ENCODE measurements around the gene CASP10.
"Not testable (repeated sequence)": the region's sequence is repeated elsewhere in the genome, so short reads cannot be mapped to it uniquely, and the experiment has no call there.

Gene CASP10, protein sequence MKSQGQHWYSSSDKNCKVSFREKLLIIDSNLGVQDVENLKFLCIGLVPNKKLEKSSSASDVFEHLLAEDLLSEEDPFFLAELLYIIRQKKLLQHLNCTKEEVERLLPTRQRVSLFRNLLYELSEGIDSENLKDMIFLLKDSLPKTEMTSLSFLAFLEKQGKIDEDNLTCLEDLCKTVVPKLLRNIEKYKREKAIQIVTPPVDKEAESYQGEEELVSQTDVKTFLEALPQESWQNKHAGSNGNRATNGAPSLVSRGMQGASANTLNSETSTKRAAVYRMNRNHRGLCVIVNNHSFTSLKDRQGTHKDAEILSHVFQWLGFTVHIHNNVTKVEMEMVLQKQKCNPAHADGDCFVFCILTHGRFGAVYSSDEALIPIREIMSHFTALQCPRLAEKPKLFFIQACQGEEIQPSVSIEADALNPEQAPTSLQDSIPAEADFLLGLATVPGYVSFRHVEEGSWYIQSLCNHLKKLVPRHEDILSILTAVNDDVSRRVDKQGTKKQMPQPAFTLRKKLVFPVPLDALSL

GRCh38 chr2:201182650-201183364 lies at the start of gene CASP10:
TSS of gene CASP10 (plus strand) at chr2:201183141. CDS start at chr2:201185778, 2,637 bp downstream.
- DNase-seq = peak; percentile 59 to 85

DNA sequence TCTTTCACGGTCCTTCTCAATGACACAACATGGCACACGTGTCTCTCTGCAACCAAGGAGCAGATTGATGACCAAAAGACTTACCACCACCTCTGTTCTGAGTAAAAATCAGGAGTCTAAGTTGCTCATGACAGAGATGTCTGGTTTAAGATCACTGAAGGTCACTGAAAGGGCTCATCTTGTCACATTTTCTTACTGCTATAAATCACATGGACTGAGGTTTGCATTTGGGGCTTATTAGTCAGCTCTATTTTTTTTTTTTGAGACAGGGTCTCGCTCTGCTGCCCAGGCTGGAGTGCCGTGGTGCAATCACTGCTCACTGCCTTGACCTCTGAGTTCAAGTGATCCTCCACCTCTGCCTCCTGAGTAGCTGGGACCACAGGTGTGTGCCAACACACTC lies 47.6 kb upstream of the CASP10 start:
- no peak for DNase-seq

DNA sequence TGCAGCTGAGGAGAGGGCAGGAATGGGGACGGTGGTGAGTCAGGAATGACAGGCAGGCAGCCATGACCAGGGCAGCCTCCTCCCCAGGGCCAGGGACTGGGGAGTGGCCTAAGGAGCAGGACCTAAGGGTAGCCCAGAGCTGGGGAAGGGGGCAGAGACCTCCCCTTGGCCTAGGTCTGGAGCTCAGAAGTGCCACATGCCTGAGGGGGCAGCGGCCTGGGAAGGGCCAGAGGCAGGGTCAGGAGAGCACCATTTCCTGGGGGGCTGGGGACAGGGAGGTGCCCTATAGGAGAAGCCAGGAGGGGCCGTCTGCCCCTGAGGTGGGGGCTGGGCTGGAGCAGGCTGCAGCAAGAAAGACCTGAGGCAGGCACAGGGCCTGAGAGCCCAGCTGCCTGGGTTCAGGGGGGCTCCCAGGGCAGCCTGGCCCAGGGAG lies 46.0 kb upstream of the CASP10 start:
- no peak for DNase-seq

- no peak for DNase-seq
Measured at GRCh38 chr2:201137505-201138400, 45.2 kb upstream of the CASP10 start.

GRCh38 chr2:201138401-201138970 lies 44.5 kb upstream of the CASP10 start:
- DNase-seq = no peak

DNA sequence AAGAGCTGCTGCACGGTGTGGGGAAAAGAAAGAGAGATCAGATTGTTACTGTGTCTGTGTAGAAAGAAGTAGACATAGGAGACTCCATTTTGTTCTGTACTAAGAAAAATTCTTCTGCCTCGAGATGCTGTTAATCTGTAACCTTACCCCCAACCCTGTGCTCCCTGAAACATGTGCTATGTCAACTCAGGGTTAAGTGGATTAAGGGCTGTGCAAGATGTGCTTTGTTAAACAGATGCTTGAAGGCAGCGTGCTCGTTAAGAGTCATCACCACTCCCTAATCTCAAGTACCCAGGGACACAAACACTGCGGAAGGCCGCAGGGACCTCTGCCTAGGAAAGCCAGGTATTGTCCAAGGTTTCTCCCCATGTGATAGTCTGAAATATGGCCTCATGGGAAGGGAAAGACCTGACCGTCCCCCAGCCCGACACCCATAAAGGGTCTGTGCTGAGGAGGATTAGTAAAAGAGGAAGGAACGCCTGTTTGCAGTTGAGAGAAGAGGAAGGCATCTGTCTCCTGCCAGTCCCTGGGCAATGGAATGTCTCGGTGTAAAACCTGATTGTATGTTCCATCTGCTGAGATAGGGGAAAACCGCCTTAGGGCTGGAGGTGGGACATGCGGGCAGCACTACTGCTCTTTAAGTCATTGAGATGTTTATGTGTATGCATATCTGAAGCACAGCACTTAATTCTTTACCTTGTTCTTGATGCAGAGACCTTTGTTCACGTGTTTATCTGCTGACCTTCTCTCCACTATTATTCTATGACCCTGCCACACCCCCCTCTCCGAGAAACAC lies 43.8 kb upstream of the CASP10 start:
- not testable (repeated sequence) for DNase-seq

DNA sequence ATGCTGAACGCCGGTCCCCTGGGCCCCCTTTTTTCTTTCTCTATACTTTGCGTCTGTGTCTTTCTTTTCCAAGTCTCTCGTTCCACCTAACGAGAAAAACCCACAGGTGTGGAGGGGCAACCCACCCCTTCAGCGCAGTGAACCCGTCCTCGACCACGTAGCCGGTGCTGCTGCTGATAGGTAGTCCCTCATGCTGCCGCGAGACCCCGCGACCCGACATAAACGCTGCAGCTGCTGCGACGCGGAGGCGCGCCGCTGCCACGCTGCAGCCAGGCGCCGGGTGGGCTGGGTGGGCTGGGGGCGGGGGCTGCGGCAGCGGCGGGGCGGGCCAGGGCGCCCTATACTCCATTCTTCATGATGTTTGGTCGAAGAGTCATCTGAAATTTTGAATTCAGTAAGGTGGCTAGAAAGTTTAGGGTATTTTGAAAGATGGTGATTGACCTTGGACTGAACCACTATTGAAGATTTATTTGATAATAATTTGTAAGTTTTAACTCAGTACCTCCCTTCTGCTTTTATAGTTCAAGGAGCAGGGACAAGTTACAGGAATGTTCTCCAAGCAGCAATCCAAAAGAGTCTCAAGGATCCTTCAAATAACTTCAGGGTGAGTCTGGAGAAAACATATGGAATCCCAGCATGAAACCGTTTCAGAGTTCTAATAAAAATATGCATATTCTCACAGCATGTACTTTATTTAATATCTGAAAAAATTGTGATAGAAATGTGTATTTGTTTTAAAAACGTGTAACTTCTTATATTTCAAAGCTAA lies 42.9 kb upstream of the CASP10 start:
- no peak for DNase-seq

DNA sequence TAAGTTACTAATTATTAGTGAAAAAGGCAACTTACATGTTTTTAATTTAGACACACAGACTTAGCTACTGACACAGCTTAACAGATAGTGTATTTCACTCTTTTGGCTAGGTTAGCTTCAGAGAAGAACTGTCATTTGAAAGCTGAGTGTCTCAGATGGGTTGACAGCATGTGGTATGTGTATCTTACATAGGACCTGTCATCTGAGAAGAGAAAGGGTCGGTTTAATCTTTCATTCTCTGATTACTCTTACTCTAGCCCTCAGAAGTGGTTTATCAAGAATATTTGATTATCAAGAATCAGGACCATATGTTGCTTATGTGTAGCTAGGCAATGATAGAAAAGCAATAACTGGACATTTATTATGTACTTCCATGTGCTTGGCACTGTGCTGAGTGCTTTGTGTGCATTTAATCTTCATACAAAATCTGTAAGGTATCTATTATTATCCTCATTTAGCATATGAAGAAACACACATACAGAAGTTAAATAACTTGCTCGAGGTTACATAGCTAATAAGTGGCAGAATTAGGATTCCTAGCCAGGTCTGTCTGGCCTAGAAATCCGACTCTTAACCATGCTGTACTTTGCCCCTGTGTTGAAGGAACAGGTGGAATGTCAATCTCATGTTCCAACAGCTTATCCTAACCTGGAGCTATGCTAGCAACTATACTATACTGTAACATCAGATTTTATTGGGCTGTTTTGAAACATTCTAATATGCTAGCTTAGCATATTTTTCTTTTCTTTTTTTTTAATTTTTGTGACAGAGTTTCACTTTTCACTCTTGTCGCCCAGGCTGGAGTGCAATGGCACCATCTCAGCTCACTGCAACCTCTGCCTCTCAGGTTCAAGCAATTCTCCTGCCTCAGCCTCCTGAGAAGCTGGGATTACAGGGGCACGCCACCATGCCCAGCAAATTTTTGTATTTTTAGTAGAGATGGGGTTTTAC lies 38.6 kb upstream of the CASP10 start:
- DNase-seq = no peak

DNA sequence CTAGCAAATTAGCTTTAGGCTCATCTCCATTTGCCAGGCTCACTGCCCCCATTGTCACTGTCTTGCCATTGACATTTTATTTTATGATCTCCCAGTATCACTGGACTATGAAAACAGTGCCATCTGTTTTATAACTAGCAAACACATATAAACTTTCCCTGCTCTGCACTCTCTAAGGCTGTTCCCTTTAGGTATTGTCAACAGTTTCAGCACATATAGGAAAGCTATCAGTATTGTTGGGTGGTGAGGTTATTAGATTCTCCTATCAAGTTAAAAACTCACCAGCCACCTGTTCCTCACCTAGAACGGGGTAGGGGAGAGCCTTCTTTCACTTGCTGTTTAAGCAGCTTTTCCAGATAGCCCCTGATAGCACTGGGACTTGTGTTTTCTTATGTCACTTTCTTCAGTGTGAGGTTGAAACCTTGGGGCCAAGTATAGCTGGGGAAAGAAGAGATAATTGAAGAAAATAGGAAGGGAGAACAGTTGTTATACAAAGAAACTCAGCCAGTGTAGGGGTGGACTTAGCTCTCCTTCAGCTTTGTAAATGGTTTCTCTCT lies 34.4 kb upstream of the CASP10 start:
- no peak for DNase-seq

- no peak for DNase-seq
Measured at GRCh38 chr2:201149064-201149820, 33.7 kb upstream of the CASP10 start.

DNA sequence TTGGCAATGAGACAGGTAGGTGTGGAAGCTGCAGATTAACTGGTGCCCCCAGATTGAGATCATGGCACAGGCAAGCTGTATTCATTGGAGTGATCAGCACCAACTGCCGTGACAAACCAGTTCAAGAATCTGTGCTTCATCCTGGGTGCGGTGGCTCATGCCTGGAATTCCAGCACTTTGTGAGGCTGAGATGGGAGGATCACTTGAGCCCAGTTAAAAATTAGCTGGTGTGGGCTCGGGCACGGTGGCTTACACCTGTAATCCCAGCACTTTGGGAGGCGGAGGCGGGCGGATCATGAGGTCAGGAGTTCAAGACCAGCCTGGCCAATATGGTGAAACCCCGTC lies 33.1 kb upstream of the CASP10 start:
- DNase-seq = not testable (repeated sequence)

DNA sequence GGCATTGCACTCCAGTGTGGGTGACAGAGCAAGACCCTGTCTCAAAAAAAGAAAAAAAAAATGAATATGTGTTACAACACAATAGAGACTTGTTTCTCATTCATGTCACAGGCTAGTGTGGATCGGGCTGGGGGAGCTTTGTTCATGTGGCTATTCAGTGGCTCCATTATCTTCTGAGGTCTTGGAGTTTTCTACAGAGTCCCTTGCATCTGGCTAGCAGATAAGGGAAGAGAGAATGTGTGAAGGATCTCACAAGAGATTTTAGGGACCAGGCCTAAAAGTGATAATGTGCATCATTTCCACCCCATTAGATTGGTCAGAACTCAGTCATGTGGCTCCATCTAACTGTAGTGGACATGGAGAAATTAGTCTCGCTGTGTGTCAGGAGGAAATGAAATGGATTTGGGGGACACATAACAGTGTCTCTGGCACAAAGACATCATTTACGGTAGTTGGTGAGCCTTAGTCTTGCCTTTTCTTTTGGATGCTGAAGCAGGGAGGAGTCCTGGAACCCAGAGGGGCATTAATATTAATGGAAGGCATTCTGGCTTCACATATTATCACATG lies 32.4 kb upstream of the CASP10 start:
- DNase-seq = no peak

DNA sequence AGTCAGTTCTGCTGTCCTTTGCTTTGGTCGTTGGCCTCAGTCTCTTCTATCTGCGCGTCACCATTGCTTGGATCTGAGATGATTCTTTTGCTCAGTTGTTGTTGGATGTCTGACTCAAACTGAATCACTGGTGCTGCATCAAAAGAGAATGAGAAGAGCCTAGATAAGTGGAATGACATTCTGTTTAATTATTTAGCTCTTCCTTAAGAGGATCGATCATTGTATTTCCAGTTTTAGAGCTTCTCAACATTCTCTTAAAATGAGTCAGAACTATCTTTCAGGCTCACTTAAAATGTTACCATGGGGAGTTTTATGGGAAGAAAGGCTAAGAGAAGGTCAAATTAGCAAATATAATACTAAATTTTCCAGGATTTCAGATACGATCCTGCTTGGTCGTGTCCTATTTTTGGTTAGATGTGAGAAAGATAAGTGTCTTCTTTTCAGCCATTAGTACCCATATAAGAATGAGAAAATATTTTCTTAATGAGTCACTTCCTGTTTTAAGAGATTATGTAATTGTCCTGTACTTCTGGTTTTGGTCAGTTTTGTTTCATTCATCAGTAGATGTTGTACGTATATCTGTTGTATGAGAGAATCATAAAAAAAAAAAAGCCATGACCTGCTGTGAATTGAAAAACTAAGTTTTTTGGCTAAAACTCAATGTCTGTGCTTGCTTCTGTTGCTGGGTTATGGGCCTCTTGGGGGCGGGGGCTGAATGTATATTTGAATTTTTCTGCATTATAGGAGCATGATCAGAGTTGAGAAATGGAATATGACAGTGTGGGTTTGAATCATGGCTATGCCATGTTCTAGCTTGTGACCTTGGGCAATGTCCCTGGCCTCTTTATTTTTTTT lies 31.6 kb upstream of the CASP10 start:
- DNase-seq = peak in 1 of 2 donors; percentile 50

GRCh38 chr2:201152517-201152916 lies 30.4 kb upstream of the CASP10 start:
- no peak for DNase-seq

GRCh38 chr2:201152999-201153815 lies 29.7 kb upstream of the CASP10 start:
- DNase-seq = no peak
